ENCODE results near the gene NOTCH2. TPM values are rescaled to one million over a fixed set of nuclear protein-coding genes. Genes with fewer than 3 reads are reported as not detected.

The NOTCH2 gene
- total RNA-seq, 4 donors from 2014 or later = 90.2 to 170 (median 118) TPM

GRCh38 chr1:119981986-119982815 is 87.3 kb downstream of the NOTCH2 start:
- no peak for TF ChIP-seq CTCF (IDR thresholded peaks at IDR 0.05; ENCODE audit: low read depth)

GRCh38 chr1:119981496-119981895 is 88.0 kb downstream of the NOTCH2 start:
- no peak for TF ChIP-seq CTCF (IDR thresholded peaks at IDR 0.05; ENCODE audit: low read depth)

GRCh38 chr1:119978018-119978505 is 91.4 kb downstream of the NOTCH2 start:
- TF ChIP-seq CTCF (IDR thresholded peaks at IDR 0.05; ENCODE audit: low read depth) = no peak

- TF ChIP-seq CTCF (IDR thresholded peaks at IDR 0.05; ENCODE audit: low read depth) = no peak
Observed at GRCh38 chr1:119975006-119975405, 94.5 kb downstream of the NOTCH2 start.

- no peak for TF ChIP-seq CTCF (IDR thresholded peaks at IDR 0.05; ENCODE audit: low read depth)
Observed at GRCh38 chr1:119974013-119974412, 95.4 kb downstream of the NOTCH2 start.

GRCh38 chr1:119971710-119972570 is 97.5 kb downstream of the NOTCH2 start:
- no peak for TF ChIP-seq CTCF (IDR thresholded peaks at IDR 0.05; ENCODE audit: low read depth)

- TF ChIP-seq CTCF (IDR thresholded peaks at IDR 0.05; ENCODE audit: low read depth) = no peak
Observed at GRCh38 chr1:119968601-119969000, 100.9 kb downstream of the NOTCH2 start.
